DOHH2 (cell line): ENCODE data around the gene HJV.
A peak's percentile ranks its signal among the peaks of the same experiment; 100 is the strongest.

Experiments
- H3F3A ChIP-seq: fragments of 200-600 bp; sonication (generic), shearing (Covaris generic); 2 replicates; pipeline ENCODE4 v1.6.0; 2016; ENCODE audit warnings: antibody characterized with exemption, mild to moderate bottlenecking; ENCODE audit not compliant: control insufficient read depth, insufficient read depth
- H3K27ac ChIP-seq: fragments of 200-600 bp; sonication (generic); 2 replicates; pipeline ENCODE4 v1.5.1; 2014; ENCODE audit warnings: low read depth, mild to moderate bottlenecking, low read length, moderate library complexity
- H3K27me3 ChIP-seq: fragments of 200-600 bp; sonication (generic); 2 replicates; pipeline ENCODE4 v1.6.1; 2014; ENCODE audit warnings: mild to moderate bottlenecking, low read length, mixed read lengths; ENCODE audit not compliant: control insufficient read depth
- H3K36me3 ChIP-seq: fragments of 200-600 bp; sonication (generic); 2 replicates; pipeline ENCODE4 v1.6.1; 2014; ENCODE audit warnings: mild to moderate bottlenecking, low read length, moderate library complexity, mixed read lengths; ENCODE audit not compliant: control insufficient read depth
- H3K4me1 ChIP-seq: fragments of 200-600 bp; sonication (generic); 2 replicates; pipeline ENCODE4 v1.6.1; 2014; ENCODE audit warnings: mild to moderate bottlenecking, low read length, mixed read lengths; ENCODE audit not compliant: control insufficient read depth
- H3K4me2 ChIP-seq: fragments of 200-600 bp; sonication (generic); 2 replicates; pipeline ENCODE4 v1.6.0; 2014; ENCODE audit warnings: mild to moderate bottlenecking, low read length, moderate library complexity
- H3K4me3 ChIP-seq: fragments of 200-600 bp; sonication (generic); 2 replicates; pipeline ENCODE4 v1.5.1; 2014; ENCODE audit warnings: mild to moderate bottlenecking, low read length, mixed read lengths
- H3K79me2 ChIP-seq: fragments of 200-600 bp; sonication (generic); 2 replicates; pipeline ENCODE4 v1.6.1; 2014; ENCODE audit warnings: mild to moderate bottlenecking, low read length, mixed read lengths; ENCODE audit not compliant: control insufficient read depth
- H3K9me2 ChIP-seq: fragments of 200-600 bp; sonication (generic); replicated peaks from 2 replicates; pipeline ENCODE4 v1.6.1; 2014; ENCODE audit warnings: mild to moderate bottlenecking, low read length, mixed read lengths; ENCODE audit not compliant: control insufficient read depth
- H3K9me3 ChIP-seq: fragments of 200-600 bp; sonication (generic); 2 replicates; pipeline ENCODE4 v1.6.1; 2014; ENCODE audit warnings: antibody characterized with exemption, low read length, mixed read lengths; ENCODE audit not compliant: control insufficient read depth, insufficient read depth
- H4K20me1 ChIP-seq: fragments of 200-600 bp; sonication (generic); 2 replicates; pipeline ENCODE4 v1.6.0; 2014; ENCODE audit warnings: low read depth, mild to moderate bottlenecking, antibody characterized with exemption, low read length, moderate library complexity; ENCODE audit not compliant: control insufficient read depth, insufficient read depth
- CTCF ChIP-seq: fragments of 200-600 bp; sonication (generic); IDR thresholded peaks from one replicate; pipeline ENCODE4 v1.5.1; 2014; ENCODE audit warnings: antibody characterized with exemption, mild to moderate bottlenecking, low read depth, low read length; ENCODE audit not compliant: poor library complexity, severe bottlenecking
- EZH2phosphoT487 ChIP-seq: fragments of 200-600 bp; sonication (generic); IDR thresholded peaks from 2 replicates; pipeline ENCODE4 v1.6.1; 2017; ENCODE audit warnings: borderline replicate concordance, mild to moderate bottlenecking, antibody characterized with exemption, low read length, moderate library complexity, mixed read lengths

The HJV gene

GRCh38 chr1:145979746-145980456 is 41.6 kb downstream of the HJV start:
- Histone ChIP-seq H4K20me1 (no peaks in the 10 kb centered on the region), H3K9me3 (no peaks in the 10 kb centered on the region), H3F3A (peaks cover 26% of the 10 kb centered on the region), H3K4me3 (peak overlapping the region; percentile 65), H3K36me3 (peaks cover 19% of the 10 kb centered on the region), H3K9me2 (no peaks in the 10 kb centered on the region), H3K4me2 (peak overlapping the region; percentile 79), H3K4me1 (peaks cover 67% of the 10 kb centered on the region), H3K27me3 (no peaks in the 10 kb centered on the region), H3K27ac (peak overlapping the region; percentile 93), H3K79me2 (no peaks in the 10 kb centered on the region)
- no peak for TF ChIP-seq CTCF
- no peak for TF ChIP-seq EZH2phosphoT487

GRCh38 chr1:145978854-145979745 is 42.4 kb downstream of the HJV start:
- TF ChIP-seq CTCF (peak; percentile 72), EZH2phosphoT487 (no peak)
- peaks cover 26% of the 10 kb centered on the region for H3F3A ChIP-seq
- H3K4me1 ChIP-seq, result peaks cover 67% of the 10 kb centered on the region
- no peaks in the 10 kb centered on the region for H3K27me3 ChIP-seq
- no peaks in the 10 kb centered on the region for H3K9me2 ChIP-seq
- peaks cover 19% of the 10 kb centered on the region for H3K36me3 ChIP-seq
- H3K4me2 ChIP-seq, result peak overlapping the region; percentile 79
- H3K27ac ChIP-seq, result peak overlapping the region; percentile 93
- H4K20me1 ChIP-seq, result no peaks in the 10 kb centered on the region
- H3K4me3 ChIP-seq, result peak overlapping the region; percentile 65
- H3K79me2 ChIP-seq, result no peaks in the 10 kb centered on the region
- no peaks in the 10 kb centered on the region for H3K9me3 ChIP-seq

GRCh38 chr1:145978471-145978853 is 43.1 kb downstream of the HJV start:
- Histone ChIP-seq H3K27me3 (no peaks in the 10 kb centered on the region), H3F3A (peaks cover 26% of the 10 kb centered on the region), H3K36me3 (peaks cover 19% of the 10 kb centered on the region), H3K9me3 (no peaks in the 10 kb centered on the region), H3K9me2 (no peaks in the 10 kb centered on the region), H3K27ac (peak overlapping the region; percentile 93), H3K4me1 (peaks cover 65% of the 10 kb centered on the region), H3K4me2 (peak overlapping the region; percentile 79), H3K79me2 (no peaks in the 10 kb centered on the region), H3K4me3 (peak overlapping the region; percentile 65), H4K20me1 (no peaks in the 10 kb centered on the region)
- TF ChIP-seq EZH2phosphoT487 (no peak), CTCF (no peak)
